PC-9 (cell line): Measurements from ENCODE around the gene ACVR1. TPM values are rescaled to one million over a fixed set of nuclear protein-coding genes. Genes with fewer than 3 reads are reported as not detected.

Experiments
- BruUV-seq: library from RNA; stranded (reverse); fragments of 400-500 nt; replicated peaks from 2 replicates; lab custom pipeline; 2021; lab: Mats Ljungman, UMichigan
- CTCF ChIA-PET: fragments of 300-600 bp; sonication (Branson Sonifier 250); formaldehyde crosslinking; loops from one replicate; lab custom pipeline; 2022; ENCODE audit warnings: antibody characterized with exemption; lab: Charles Lee
- POLR2A ChIA-PET: fragments of 300-600 bp; sonication (Branson Sonifier 250); formaldehyde crosslinking; loops from one replicate; lab custom pipeline; 2022; ENCODE audit warnings: antibody characterized with exemption; ENCODE audit not compliant: unreplicated experiment; lab: Charles Lee
- DNase-seq, 2 experiments: peaks; one replicate each; pipeline versions ENCODE4 v3.0.0 to v3.0.0-alpha.2; 2015 to 2022; ENCODE audit warnings: mixed read lengths in 1 of 2
- H2AFZ ChIP-seq: fragments of 200-600 bp; sonication (generic); 2 replicates; pipeline ENCODE4 v1.8.1; 2017; ENCODE audit warnings: antibody characterized with exemption
- H3F3A ChIP-seq: fragments of 200-600 bp; sonication (generic); 2 replicates; pipeline ENCODE4 v1.8.1; 2017; ENCODE audit warnings: antibody characterized with exemption, mild to moderate bottlenecking, low read depth; ENCODE audit not compliant: insufficient read depth
- H3K27ac ChIP-seq: fragments of 200-600 bp; sonication (generic); 2 replicates; pipeline ENCODE4 v1.6.1; 2016; ENCODE audit warnings: mixed run types
- H3K27me3 ChIP-seq: fragments of 200-600 bp; sonication (generic); 2 replicates; pipeline ENCODE4 v1.6.1; 2016; ENCODE audit warnings: low read depth, mixed run types; ENCODE audit not compliant: insufficient read depth
- H3K36me3 ChIP-seq: fragments of 200-600 bp; sonication (generic); 2 replicates; pipeline ENCODE4 v1.6.1; 2016; ENCODE audit warnings: low read depth, mixed run types
- H3K4me1 ChIP-seq: fragments of 200-600 bp; sonication (generic); replicated peaks from 2 replicates; pipeline ENCODE4 v1.6.1; 2016; ENCODE audit warnings: mixed run types; ENCODE audit not compliant: insufficient read depth
- H3K4me2 ChIP-seq: fragments of 200-600 bp; sonication (generic); 2 replicates; pipeline ENCODE4 v1.6.1; 2017; ENCODE audit warnings: mixed run types
- H3K4me3 ChIP-seq: fragments of 200-600 bp; sonication (generic); 2 replicates; pipeline ENCODE4 v1.6.1; 2016; ENCODE audit warnings: mixed run types
- H3K79me2 ChIP-seq: fragments of 200-600 bp; sonication (generic); 2 replicates; pipeline ENCODE4 v1.6.1; 2017; ENCODE audit warnings: low read depth, mixed run types
- H3K9me2 ChIP-seq: fragments of 200-600 bp; sonication (generic); 2 replicates; pipeline ENCODE4 v1.8.1; 2017; ENCODE audit warnings: mild to moderate bottlenecking; ENCODE audit not compliant: insufficient read depth
- H3K9me3 ChIP-seq: fragments of 200-600 bp; sonication (generic); 2 replicates; pipeline ENCODE4 v1.8.1; 2016; ENCODE audit warnings: low read depth; ENCODE audit not compliant: insufficient read depth
- H4K20me1 ChIP-seq: fragments of 200-600 bp; sonication (generic); 2 replicates; pipeline ENCODE4 v1.8.1; 2017; ENCODE audit not compliant: insufficient read depth
- EZH2 ChIP-seq: fragments of 200-600 bp; sonication (generic); IDR thresholded peaks from 2 replicates; pipeline ENCODE4 v1.8.0; 2017; ENCODE audit warnings: antibody characterized with exemption, low read depth
- intact Hi-C: fragments of 100-400 bp; cut with micrococcal nuclease; formaldehyde crosslinking; loops from one replicate; pipeline ENCODE4 v1.10.0; 2022; ENCODE audit not compliant: unreplicated experiment
- total RNA-seq: library from RNA; stranded (reverse); gene quantifications from 2 replicates; pipeline ENCODE4 v1.2.3, GENCODE V29; 2021
- TF ChIP-seq, protein P1 (sequence below): fragments of 200-600 bp; sonication (generic); conservative IDR thresholded peaks from 2 replicates; pipeline ENCODE4 v1.6.1; 2017; ENCODE audit warnings: mixed run types, antibody characterized with exemption, mild to moderate bottlenecking, moderate library complexity

ACVR1 gene
- total RNA-seq, 1 experiment from 2014 or later = 8.9 TPM

GRCh38 chr2:157743051-157743450 lies 133.1 kb downstream of the ACVR1 start:
- no peaks in the 10 kb centered on the region for H3K36me3 ChIP-seq
- ChIA-PET CTCF (no interaction called here), POLR2A (no interaction called here)
- no peak overlapping the region for H3K4me3 ChIP-seq
- intact Hi-C loops = no loop called here
- H3F3A ChIP-seq = no peaks in the 10 kb centered on the region
- H3K27me3 ChIP-seq = no peaks in the 10 kb centered on the region
- no peaks in the 10 kb centered on the region for H3K9me2 ChIP-seq
- H2AFZ ChIP-seq = no peak overlapping the region
- no peak overlapping the region for H3K4me2 ChIP-seq
- H3K27ac ChIP-seq = no peak overlapping the region
- H4K20me1 ChIP-seq = no peaks in the 10 kb centered on the region
- TF ChIP-seq EZH2 = no peak
- TF ChIP-seq, protein P1, sequence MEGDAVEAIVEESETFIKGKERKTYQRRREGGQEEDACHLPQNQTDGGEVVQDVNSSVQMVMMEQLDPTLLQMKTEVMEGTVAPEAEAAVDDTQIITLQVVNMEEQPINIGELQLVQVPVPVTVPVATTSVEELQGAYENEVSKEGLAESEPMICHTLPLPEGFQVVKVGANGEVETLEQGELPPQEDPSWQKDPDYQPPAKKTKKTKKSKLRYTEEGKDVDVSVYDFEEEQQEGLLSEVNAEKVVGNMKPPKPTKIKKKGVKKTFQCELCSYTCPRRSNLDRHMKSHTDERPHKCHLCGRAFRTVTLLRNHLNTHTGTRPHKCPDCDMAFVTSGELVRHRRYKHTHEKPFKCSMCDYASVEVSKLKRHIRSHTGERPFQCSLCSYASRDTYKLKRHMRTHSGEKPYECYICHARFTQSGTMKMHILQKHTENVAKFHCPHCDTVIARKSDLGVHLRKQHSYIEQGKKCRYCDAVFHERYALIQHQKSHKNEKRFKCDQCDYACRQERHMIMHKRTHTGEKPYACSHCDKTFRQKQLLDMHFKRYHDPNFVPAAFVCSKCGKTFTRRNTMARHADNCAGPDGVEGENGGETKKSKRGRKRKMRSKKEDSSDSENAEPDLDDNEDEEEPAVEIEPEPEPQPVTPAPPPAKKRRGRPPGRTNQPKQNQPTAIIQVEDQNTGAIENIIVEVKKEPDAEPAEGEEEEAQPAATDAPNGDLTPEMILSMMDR = no peak
- no peaks in the 10 kb centered on the region for H3K79me2 ChIP-seq
- DNase-seq = no peak
- no peaks in the 10 kb centered on the region for H3K9me3 ChIP-seq
- no peaks in the 10 kb centered on the region for H3K4me1 ChIP-seq
- no TSS peak for BruUV-seq

- H2AFZ ChIP-seq = no peak overlapping the region
- intact Hi-C loops = no loop called here
- H4K20me1 ChIP-seq = no peaks in the 10 kb centered on the region
- no TSS peak for BruUV-seq
- no peaks in the 10 kb centered on the region for H3F3A ChIP-seq
- no peaks in the 10 kb centered on the region for H3K79me2 ChIP-seq
- H3K4me3 ChIP-seq = no peak overlapping the region
- no peaks in the 10 kb centered on the region for H3K36me3 ChIP-seq
- no peaks in the 10 kb centered on the region for H3K9me3 ChIP-seq
- H3K27ac ChIP-seq = no peak overlapping the region
- no peak overlapping the region for H3K4me2 ChIP-seq
- TF ChIP-seq, protein P1 = no peak
- no peak for TF ChIP-seq EZH2
- ChIA-PET POLR2A (no interaction called here), CTCF (no interaction called here)
- no peaks in the 10 kb centered on the region for H3K9me2 ChIP-seq
- no peak for DNase-seq
- H3K4me1 ChIP-seq = no peaks in the 10 kb centered on the region
- no peaks in the 10 kb centered on the region for H3K27me3 ChIP-seq
These were observed 134.2 kb downstream of the ACVR1 start for GRCh38 chr2:157741819-157742484.

GRCh38 chr2:157737656-157738055 lies 138.5 kb downstream of the ACVR1 start:
- no peak overlapping the region for H3K4me2 ChIP-seq
- POLR2A ChIA-PET = no interaction called here
- TF ChIP-seq EZH2 = no peak
- TF ChIP-seq, protein P1 = no peak
- H3K9me2 ChIP-seq = no peaks in the 10 kb centered on the region
- no peaks in the 10 kb centered on the region for H4K20me1 ChIP-seq
- H3K4me1 ChIP-seq = no peaks in the 10 kb centered on the region
- H3K27ac ChIP-seq = no peak overlapping the region
- H3K4me3 ChIP-seq = no peak overlapping the region
- intact Hi-C loops = no loop called here
- BruUV-seq = no TSS peak
- no peak overlapping the region for H2AFZ ChIP-seq
- no peaks in the 10 kb centered on the region for H3K79me2 ChIP-seq
- no peaks in the 10 kb centered on the region for H3K9me3 ChIP-seq
- no peaks in the 10 kb centered on the region for H3F3A ChIP-seq
- CTCF ChIA-PET = no interaction called here
- no peaks in the 10 kb centered on the region for H3K27me3 ChIP-seq
- H3K36me3 ChIP-seq = no peaks in the 10 kb centered on the region
- DNase-seq = no peak
